ENCODE measurements around the gene CDKN3.
"Not testable (repeated sequence)": the region's sequence is repeated elsewhere in the genome, so short reads cannot be mapped to it uniquely, and the experiment has no call there.

CDKN3 gene

GRCh38 chr14:54368291-54368690 is 28.5 kb upstream of the CDKN3 start:
- FAIRE-seq, result no peak
- DNase-seq (ENCODE audit: insufficient read length, low spot score), result no peak
- TF ChIP-seq POLR2A (IDR thresholded peaks at IDR 0.05; ENCODE audit: low read depth, low read length), result no peak
- no peak for TF ChIP-seq SPI1 (IDR thresholded peaks at IDR 0.05; ENCODE audit: low read depth, low read length)
- TF ChIP-seq POLR2AphosphoS5 (IDR thresholded peaks at IDR 0.05; ENCODE audit: low read depth, low read length), result no peak
- TF ChIP-seq TAF1 (IDR thresholded peaks at IDR 0.05; ENCODE audit: low read depth, low read length), result no peak
- TF ChIP-seq PAX5 (IDR thresholded peaks at IDR 0.05; ENCODE audit: insufficient read depth, low read length, severe bottlenecking), result no peak
- TF ChIP-seq POU2F2 (IDR thresholded peaks at IDR 0.05; ENCODE audit: low read depth, low read length), result no peak

GRCh38 chr14:54369343-54369742 is 27.5 kb upstream of the CDKN3 start:
- TF ChIP-seq TAF1 (IDR thresholded peaks at IDR 0.05; ENCODE audit: low read depth, low read length) (no peak), SPI1 (IDR thresholded peaks at IDR 0.05; ENCODE audit: low read depth, low read length) (no peak), POU2F2 (IDR thresholded peaks at IDR 0.05; ENCODE audit: low read depth, low read length) (no peak), POLR2A (IDR thresholded peaks at IDR 0.05; ENCODE audit: low read depth, low read length) (no peak), POLR2AphosphoS5 (IDR thresholded peaks at IDR 0.05; ENCODE audit: low read depth, low read length) (no peak), PAX5 (IDR thresholded peaks at IDR 0.05; ENCODE audit: insufficient read depth, low read length, severe bottlenecking) (no peak)
- no peak for DNase-seq (ENCODE audit: insufficient read length, low spot score)
- FAIRE-seq, result no peak

GRCh38 chr14:54370323-54371198 is 26.2 kb upstream of the CDKN3 start:
- TF ChIP-seq POLR2A (IDR thresholded peaks at IDR 0.05; ENCODE audit: low read depth, low read length) (no peak), POU2F2 (IDR thresholded peaks at IDR 0.05; ENCODE audit: low read depth, low read length) (no peak), PAX5 (IDR thresholded peaks at IDR 0.05; ENCODE audit: insufficient read depth, low read length, severe bottlenecking) (no peak), TAF1 (IDR thresholded peaks at IDR 0.05; ENCODE audit: low read depth, low read length) (no peak), POLR2AphosphoS5 (IDR thresholded peaks at IDR 0.05; ENCODE audit: low read depth, low read length) (no peak), SPI1 (IDR thresholded peaks at IDR 0.05; ENCODE audit: low read depth, low read length) (no peak)
- no peak for DNase-seq (ENCODE audit: insufficient read length, low spot score)
- no peak for FAIRE-seq

- DNase-seq (ENCODE audit: insufficient read length, low spot score) (no peak), FAIRE-seq (no peak)
- TF ChIP-seq POLR2A (IDR thresholded peaks at IDR 0.05; ENCODE audit: low read depth, low read length), result no peak
- no peak for TF ChIP-seq SPI1 (IDR thresholded peaks at IDR 0.05; ENCODE audit: low read depth, low read length)
- TF ChIP-seq POLR2AphosphoS5 (IDR thresholded peaks at IDR 0.05; ENCODE audit: low read depth, low read length), result no peak
- TF ChIP-seq TAF1 (IDR thresholded peaks at IDR 0.05; ENCODE audit: low read depth, low read length), result no peak
- TF ChIP-seq PAX5 (IDR thresholded peaks at IDR 0.05; ENCODE audit: insufficient read depth, low read length, severe bottlenecking), result no peak
- TF ChIP-seq POU2F2 (IDR thresholded peaks at IDR 0.05; ENCODE audit: low read depth, low read length), result no peak
Measured at GRCh38 chr14:54374117-54374884, 22.5 kb upstream of the CDKN3 start.

GRCh38 chr14:54377501-54377900 is 19.3 kb upstream of the CDKN3 start:
- FAIRE-seq (no peak), DNase-seq (ENCODE audit: insufficient read length, low spot score) (no peak)
- TF ChIP-seq POU2F2 (IDR thresholded peaks at IDR 0.05; ENCODE audit: low read depth, low read length) (no peak), PAX5 (IDR thresholded peaks at IDR 0.05; ENCODE audit: insufficient read depth, low read length, severe bottlenecking) (no peak), SPI1 (IDR thresholded peaks at IDR 0.05; ENCODE audit: low read depth, low read length) (no peak), TAF1 (IDR thresholded peaks at IDR 0.05; ENCODE audit: low read depth, low read length) (no peak), POLR2A (IDR thresholded peaks at IDR 0.05; ENCODE audit: low read depth, low read length) (no peak), POLR2AphosphoS5 (IDR thresholded peaks at IDR 0.05; ENCODE audit: low read depth, low read length) (no peak)

- not testable (repeated sequence) for DNase-seq (ENCODE audit: insufficient read length, low spot score); FAIRE-seq
Measured at GRCh38 chr14:54378893-54379292, 17.9 kb upstream of the CDKN3 start.

GRCh38 chr14:54380558-54380957 is 16.2 kb upstream of the CDKN3 start:
- DNase-seq (ENCODE audit: insufficient read length, low spot score); FAIRE-seq: not testable (repeated sequence)

- no peak for FAIRE-seq
- no peak for TF ChIP-seq TAF1 (IDR thresholded peaks at IDR 0.05; ENCODE audit: low read depth, low read length)
- TF ChIP-seq SPI1 (IDR thresholded peaks at IDR 0.05; ENCODE audit: low read depth, low read length), result no peak
- no peak for TF ChIP-seq POU2F2 (IDR thresholded peaks at IDR 0.05; ENCODE audit: low read depth, low read length)
- TF ChIP-seq PAX5 (IDR thresholded peaks at IDR 0.05; ENCODE audit: insufficient read depth, low read length, severe bottlenecking), result no peak
- TF ChIP-seq POLR2AphosphoS5 (IDR thresholded peaks at IDR 0.05; ENCODE audit: low read depth, low read length), result no peak
- TF ChIP-seq POLR2A (IDR thresholded peaks at IDR 0.05; ENCODE audit: low read depth, low read length), result no peak
- no peak for DNase-seq (ENCODE audit: insufficient read length, low spot score)
Measured at GRCh38 chr14:54381821-54382220, 15.0 kb upstream of the CDKN3 start.

- DNase-seq (ENCODE audit: insufficient read length, low spot score) (no peak), FAIRE-seq (no peak)
- TF ChIP-seq POU2F2 (IDR thresholded peaks at IDR 0.05; ENCODE audit: low read depth, low read length) (no peak), POLR2AphosphoS5 (IDR thresholded peaks at IDR 0.05; ENCODE audit: low read depth, low read length) (no peak), TAF1 (IDR thresholded peaks at IDR 0.05; ENCODE audit: low read depth, low read length) (no peak), POLR2A (IDR thresholded peaks at IDR 0.05; ENCODE audit: low read depth, low read length) (no peak), SPI1 (IDR thresholded peaks at IDR 0.05; ENCODE audit: low read depth, low read length) (no peak), PAX5 (IDR thresholded peaks at IDR 0.05; ENCODE audit: insufficient read depth, low read length, severe bottlenecking) (no peak)
Measured at GRCh38 chr14:54383835-54384234, 13.0 kb upstream of the CDKN3 start.

- no peak for DNase-seq (ENCODE audit: insufficient read length, low spot score)
- TF ChIP-seq PAX5 (IDR thresholded peaks at IDR 0.05; ENCODE audit: insufficient read depth, low read length, severe bottlenecking) (no peak), SPI1 (IDR thresholded peaks at IDR 0.05; ENCODE audit: low read depth, low read length) (no peak), POLR2AphosphoS5 (IDR thresholded peaks at IDR 0.05; ENCODE audit: low read depth, low read length) (no peak), POLR2A (IDR thresholded peaks at IDR 0.05; ENCODE audit: low read depth, low read length) (no peak), TAF1 (IDR thresholded peaks at IDR 0.05; ENCODE audit: low read depth, low read length) (no peak), POU2F2 (IDR thresholded peaks at IDR 0.05; ENCODE audit: low read depth, low read length) (no peak)
- FAIRE-seq, result no peak
Measured at GRCh38 chr14:54385556-54385955, 11.3 kb upstream of the CDKN3 start.

All from GM12891 (cell line).